Right atrium auricular region (tissue), 2 donors: ENCODE results near the gene SLC19A1. TPM values are rescaled to one million over a fixed set of nuclear protein-coding genes. Genes with fewer than 3 reads are reported as not detected.

Source experiments
- DNase-seq: peaks from one replicate; pipeline ENCODE4 v3.0.0-alpha.2; 2019; ENCODE audit warnings: low spot score
- H3K27ac ChIP-seq, 2 donors: fragments of 200-600 bp; sonication (generic); 1 replicate in 1 of 2; 2 replicates in 1 of 2; pipeline ENCODE4 v1.5.1; 2016 to 2019
- H3K27me3 ChIP-seq, 2 donors: fragments of 200-600 bp; sonication (generic); one replicate each; pipeline versions ENCODE4 v1.5.1 to v1.6.0; 2017 to 2019
- H3K36me3 ChIP-seq: fragments of 200-600 bp; sonication (generic); one replicate; pipeline ENCODE4 v1.5.1; 2016
- H3K4me1 ChIP-seq, 2 donors: fragments of 200-600 bp; sonication (generic); one replicate each; pipeline versions ENCODE4 v1.5.1 to v1.6.0; 2017 to 2019
- H3K4me3 ChIP-seq, 2 donors: fragments of 200-600 bp; sonication (generic); 1 replicate in 1 of 2; 2 replicates in 1 of 2; pipeline ENCODE4 v1.5.1; 2017 to 2019; ENCODE audit warnings: mild to moderate bottlenecking in 1 of 2, moderate library complexity in 1 of 2
- H3K9me3 ChIP-seq, 2 donors: fragments of 200-600 bp; sonication (generic); one replicate each; pipeline ENCODE4 v1.5.1; 2019
- CTCF ChIP-seq, 2 donors: fragments of 200-600 bp; sonication (generic); IDR thresholded peaks; one replicate each; pipeline ENCODE4 v1.5.1; 2019; ENCODE audit warnings: antibody characterized with exemption in 2 of 2
- total RNA-seq, 2 donors: library from RNA; depleted of rRNA; stranded (reverse); fragments of >200 nt; gene quantifications; one replicate each; pipeline ENCODE4 v1.1.0, GENCODE V29; 2016

SLC19A1 gene
- total RNA-seq, 2 donors from 2014 or later = 2.2 to 5.3 TPM

GRCh38 chr21:45542667-45543370, 579 bp upstream of the SLC19A1 start:
- Histone ChIP-seq H3K9me3 (no peaks in the 10 kb centered on the region), H3K4me3 (peak overlapping the region; percentile 75 to 82), H3K27ac (peak overlapping the region; percentile 51 to 61), H3K27me3 (no peaks in the 10 kb centered on the region), H3K4me1 (peaks cover 0 to 21% of the 10 kb centered on the region in 2 donors), H3K36me3 (no peaks in the 10 kb centered on the region)
- TF ChIP-seq CTCF (IDR thresholded peaks at IDR 0.05) = no peak
- peak; percentile 56 for DNase-seq

- no peak for TF ChIP-seq CTCF (IDR thresholded peaks at IDR 0.05)
- peak; percentile 81 for DNase-seq
- H3K36me3 ChIP-seq = no peaks in the 10 kb centered on the region
- no peaks in the 10 kb centered on the region for H3K27me3 ChIP-seq
- H3K9me3 ChIP-seq = no peaks in the 10 kb centered on the region
- H3K4me3 ChIP-seq = peak overlapping the region; percentile 75 to 82
- H3K4me1 ChIP-seq = peaks cover 0 to 21% of the 10 kb centered on the region in 2 donors
- H3K27ac ChIP-seq = peak overlapping the region in 1 of 2 donors; percentile 61
Observed at GRCh38 chr21:45541221-45542039, 810 bp downstream of the SLC19A1 start.

GRCh38 chr21:45540601-45540970, 1.7 kb downstream of the SLC19A1 start:
- Histone ChIP-seq H3K27me3 (no peaks in the 10 kb centered on the region), H3K4me3 (no peak overlapping the region), H3K4me1 (peaks cover 0 to 24% of the 10 kb centered on the region in 2 donors), H3K9me3 (no peaks in the 10 kb centered on the region), H3K36me3 (no peaks in the 10 kb centered on the region), H3K27ac (no peak overlapping the region)
- no peak for DNase-seq
- no peak for TF ChIP-seq CTCF (IDR thresholded peaks at IDR 0.05)

- no peak overlapping the region for H3K4me3 ChIP-seq
- H3K27me3 ChIP-seq = no peaks in the 10 kb centered on the region
- H3K27ac ChIP-seq = no peak overlapping the region
- DNase-seq = peak; percentile 54
- H3K36me3 ChIP-seq = no peaks in the 10 kb centered on the region
- no peak for TF ChIP-seq CTCF (IDR thresholded peaks at IDR 0.05)
- no peaks in the 10 kb centered on the region for H3K9me3 ChIP-seq
- peaks cover 0 to 30% of the 10 kb centered on the region in 2 donors for H3K4me1 ChIP-seq
Observed at GRCh38 chr21:45539796-45540600, 2.2 kb downstream of the SLC19A1 start.

GRCh38 chr21:45539046-45539795, 3.0 kb downstream of the SLC19A1 start:
- Histone ChIP-seq H3K9me3 (no peaks in the 10 kb centered on the region), H3K4me1 (peaks cover 0 to 37% of the 10 kb centered on the region in 2 donors), H3K4me3 (no peak overlapping the region), H3K36me3 (no peaks in the 10 kb centered on the region), H3K27ac (no peak overlapping the region), H3K27me3 (no peaks in the 10 kb centered on the region)
- peak; percentile 54 for DNase-seq
- no peak for TF ChIP-seq CTCF (IDR thresholded peaks at IDR 0.05)
